PFSK-1 (cell line): Measurements from ENCODE around the gene NR1I2.

ENCODE experiments used
- POLR2AphosphoS5 ChIP-seq: IDR thresholded peaks from 2 replicates; pipeline ENCODE4 v1.6.1; 2012; ENCODE audit warnings: low read depth, mild to moderate bottlenecking, control low read depth, low read length, moderate library complexity
- REST ChIP-seq, 2 experiments: IDR thresholded peaks; 2 replicates each; pipeline versions ENCODE4 v1.6.1 to v1.8.0; 2011 to 2012; ENCODE audit warnings: low read depth in 2 of 2, low read length in 2 of 2, control low read depth in 1 of 2, inconsistent platforms in 1 of 2, mild to moderate bottlenecking in 1 of 2, moderate library complexity in 1 of 2; ENCODE audit not compliant: insufficient read depth in 1 of 2
- SIN3A ChIP-seq: IDR thresholded peaks from 2 replicates; pipeline ENCODE4 v1.6.1; 2012; ENCODE audit warnings: mild to moderate bottlenecking, low read length, moderate library complexity, borderline replicate concordance; ENCODE audit not compliant: insufficient read depth
- TAF1 ChIP-seq: IDR thresholded peaks from 2 replicates; pipeline ENCODE4 v1.6.1; 2012; ENCODE audit warnings: low read length, control low read depth, borderline replicate concordance; ENCODE audit not compliant: insufficient read depth

DNA sequence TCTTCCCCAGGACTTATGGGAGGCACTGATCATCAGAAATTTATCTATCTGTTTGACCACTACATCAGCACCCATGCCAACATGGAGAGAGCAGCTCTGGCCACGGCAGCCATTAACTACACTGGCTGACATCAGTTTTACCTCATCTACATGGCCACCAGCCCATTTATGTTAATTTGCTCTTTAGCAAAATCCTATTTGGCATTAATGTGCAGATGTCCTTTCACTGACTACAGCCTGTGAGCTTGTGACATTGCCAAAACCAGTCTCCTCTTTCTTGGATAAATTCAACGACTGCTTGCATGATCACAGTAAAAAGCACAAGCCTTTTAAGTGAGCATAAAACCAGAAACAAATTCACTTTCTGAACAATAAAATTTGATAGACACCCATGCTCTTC lies 47.5 kb downstream of the NR1I2 start:
- TF ChIP-seq POLR2AphosphoS5, result no peak
- TF ChIP-seq REST (IDR thresholded peaks at IDR 0.05; ENCODE audit: insufficient read depth in 1 of 2, low read depth in 2 of 2, low read length in 2 of 2), result no peak
- no peak for TF ChIP-seq SIN3A
- TF ChIP-seq TAF1, result no peak
